Stimulated activated CD8-positive, alpha-beta memory T cell treated with anti-CD3 and anti-CD28 coated beads, Interleukin-4, amount 100 ng/mL, for 1 hour (primary cell): ENCODE data around the gene PLIN4.

Source experiments
- DNase-seq, 2 donors: peaks; one replicate each; pipeline ENCODE4 v3.0.0-alpha.2; 2020; ENCODE audit warnings: low read depth in 2 of 2, low spot score in 1 of 2

The PLIN4 gene

GRCh38 chr19:4525563-4526002 lies 7.3 kb upstream of the PLIN4 start:
- DNase-seq, result no peak

GRCh38 chr19:4524808-4525562 lies 6.7 kb upstream of the PLIN4 start:
- peak; percentile 22 to 38 for DNase-seq

- no peak for DNase-seq
Measured at GRCh38 chr19:4523306-4524110, 5.2 kb upstream of the PLIN4 start.

- DNase-seq, result no peak
Measured at GRCh38 chr19:4522291-4523002, 4.2 kb upstream of the PLIN4 start.

GRCh38 chr19:4521888-4522242 lies 3.6 kb upstream of the PLIN4 start:
- DNase-seq, result no peak

- DNase-seq, result no peak
Measured at GRCh38 chr19:4521170-4521887, 3.0 kb upstream of the PLIN4 start.

- no peak for DNase-seq
Measured at GRCh38 chr19:4519521-4520277, 1.4 kb upstream of the PLIN4 start.

GRCh38 chr19:4519172-4519496 lies 848 bp upstream of the PLIN4 start:
- DNase-seq, result no peak

GRCh38 chr19:4517451-4518057 lies 732 bp downstream of the PLIN4 start:
- DNase-seq, result no peak

GRCh38 chr19:4516939-4517300 lies 1.4 kb downstream of the PLIN4 start:
- no peak for DNase-seq

GRCh38 chr19:4516199-4516938 lies 1.9 kb downstream of the PLIN4 start:
- DNase-seq, result no peak

GRCh38 chr19:4515732-4516131 lies 2.6 kb downstream of the PLIN4 start:
- DNase-seq, result no peak

- no peak for DNase-seq
Measured at GRCh38 chr19:4513248-4513647, 5.0 kb downstream of the PLIN4 start.

- no peak for DNase-seq
Measured at GRCh38 chr19:4512070-4512469, 6.2 kb downstream of the PLIN4 start.

- no peak for DNase-seq
Measured at GRCh38 chr19:4511300-4512054, 6.8 kb downstream of the PLIN4 start.

- no peak for DNase-seq
Measured at GRCh38 chr19:4510435-4511255, 7.6 kb downstream of the PLIN4 start.

- no peak for DNase-seq
Measured at GRCh38 chr19:4508698-4509097, 9.6 kb downstream of the PLIN4 start.

GRCh38 chr19:4507804-4508203 lies 10.5 kb downstream of the PLIN4 start:
- no peak for DNase-seq
